ENCODE measurements around the gene AKNAD1.
A peak's percentile ranks its signal among the peaks of the same experiment; 100 is the strongest.

Gene AKNAD1

GRCh38 chr1:108832929-108833328 is 24.0 kb downstream of the AKNAD1 start:
- DNase-seq (ENCODE audit: insufficient read length, low spot score) (no peak), FAIRE-seq (no peak)

GRCh38 chr1:108831225-108831624 is 25.7 kb downstream of the AKNAD1 start:
- DNase-seq (ENCODE audit: insufficient read length, low spot score), result no peak
- no peak for FAIRE-seq

- no peak for FAIRE-seq
- no peak for DNase-seq (ENCODE audit: insufficient read length, low spot score)
These were observed 26.5 kb downstream of the AKNAD1 start for GRCh38 chr1:108830119-108831008.

- FAIRE-seq (no peak), DNase-seq (ENCODE audit: insufficient read length, low spot score) (no peak)
These were observed 27.4 kb downstream of the AKNAD1 start for GRCh38 chr1:108829498-108829916.

- DNase-seq (ENCODE audit: insufficient read length, low spot score) (peak; percentile 74), FAIRE-seq (peak; percentile 78)
These were observed 28.6 kb downstream of the AKNAD1 start for GRCh38 chr1:108828074-108828961.

GRCh38 chr1:108826081-108826635 is 30.7 kb downstream of the AKNAD1 start:
- FAIRE-seq, result no peak

GRCh38 chr1:108824051-108824450 is 32.8 kb downstream of the AKNAD1 start:
- DNase-seq (ENCODE audit: insufficient read length, low spot score), result no peak
- FAIRE-seq, result no peak

More at GRCh38 chr1:108826081-108826635, 30.7 kb downstream of the AKNAD1 start:
- no peak for DNase-seq (ENCODE audit: insufficient read length, low spot score)

GRCh38 chr1:108823632-108824031 is 33.3 kb downstream of the AKNAD1 start:
- DNase-seq (ENCODE audit: insufficient read length, low spot score), result no peak
- no peak for FAIRE-seq

- DNase-seq (ENCODE audit: insufficient read length, low spot score), result no peak
- FAIRE-seq, result no peak
These were observed 37.0 kb downstream of the AKNAD1 start for GRCh38 chr1:108819878-108820277.

- FAIRE-seq, result no peak
- DNase-seq (ENCODE audit: insufficient read length, low spot score), result no peak
These were observed 39.1 kb downstream of the AKNAD1 start for GRCh38 chr1:108817811-108818210.

- no peak for FAIRE-seq
- DNase-seq (ENCODE audit: insufficient read length, low spot score), result no peak
These were observed 39.9 kb downstream of the AKNAD1 start for GRCh38 chr1:108817016-108817415.

GRCh38 chr1:108816049-108816893 is 40.6 kb downstream of the AKNAD1 start:
- FAIRE-seq (no peak), DNase-seq (ENCODE audit: insufficient read length, low spot score) (no peak)

- DNase-seq (ENCODE audit: insufficient read length, low spot score) (no peak), FAIRE-seq (no peak)
These were observed 41.3 kb downstream of the AKNAD1 start for GRCh38 chr1:108815566-108815965.

- no peak for FAIRE-seq
- no peak for DNase-seq (ENCODE audit: insufficient read length, low spot score)
These were observed 42.4 kb downstream of the AKNAD1 start for GRCh38 chr1:108814343-108815125.

GRCh38 chr1:108813326-108813725 is 43.6 kb downstream of the AKNAD1 start:
- no peak for FAIRE-seq
- DNase-seq (ENCODE audit: insufficient read length, low spot score), result no peak

GRCh38 chr1:108811611-108812010 is 45.3 kb downstream of the AKNAD1 start:
- no peak for DNase-seq (ENCODE audit: insufficient read length, low spot score)
- no peak for FAIRE-seq

GRCh38 chr1:108808438-108808837 is 48.5 kb downstream of the AKNAD1 start:
- FAIRE-seq, result no peak
- no peak for DNase-seq (ENCODE audit: insufficient read length, low spot score)

GRCh38 chr1:108803548-108803947 is 53.3 kb downstream of the AKNAD1 start:
- DNase-seq (ENCODE audit: insufficient read length, low spot score), result no peak
- FAIRE-seq, result no peak

- DNase-seq (ENCODE audit: insufficient read length, low spot score), result no peak
- no peak for FAIRE-seq
These were observed 55.8 kb downstream of the AKNAD1 start for GRCh38 chr1:108801101-108801500.

Measured in GM19239 (cell line).